Measurements from ENCODE around the gene IL15RA.
"Not testable (repeated sequence)": the region's sequence is repeated elsewhere in the genome, so short reads cannot be mapped to it uniquely, and the experiment has no call there.

The IL15RA gene

DNA sequence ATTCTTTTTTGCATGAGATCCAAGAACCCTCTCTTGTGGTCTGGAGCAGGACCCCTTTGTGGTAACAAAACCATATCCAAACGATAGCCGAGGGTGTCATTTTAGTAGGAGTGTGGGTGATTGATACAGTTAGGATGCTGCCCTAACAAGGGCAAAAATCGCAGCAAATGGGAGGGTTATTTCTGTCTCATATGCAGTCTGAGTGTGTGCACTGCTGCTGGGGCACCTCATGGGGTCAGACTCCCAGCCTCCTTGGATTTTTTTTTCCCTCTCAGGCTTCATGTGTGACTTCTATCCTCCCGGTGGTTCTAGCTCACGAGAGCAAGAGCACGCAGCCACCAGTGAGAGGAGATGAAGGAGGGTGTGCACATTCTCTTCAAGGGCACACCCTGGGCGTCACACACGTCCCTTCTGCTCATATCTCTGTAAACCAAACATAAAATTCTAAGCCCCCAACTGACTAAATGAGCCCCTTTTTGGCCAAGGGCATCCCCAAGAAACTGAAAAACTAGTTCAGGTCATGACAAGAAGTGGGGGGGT is 28.6 kb upstream of the IL15RA start:
- no peak for DNase-seq

DNA sequence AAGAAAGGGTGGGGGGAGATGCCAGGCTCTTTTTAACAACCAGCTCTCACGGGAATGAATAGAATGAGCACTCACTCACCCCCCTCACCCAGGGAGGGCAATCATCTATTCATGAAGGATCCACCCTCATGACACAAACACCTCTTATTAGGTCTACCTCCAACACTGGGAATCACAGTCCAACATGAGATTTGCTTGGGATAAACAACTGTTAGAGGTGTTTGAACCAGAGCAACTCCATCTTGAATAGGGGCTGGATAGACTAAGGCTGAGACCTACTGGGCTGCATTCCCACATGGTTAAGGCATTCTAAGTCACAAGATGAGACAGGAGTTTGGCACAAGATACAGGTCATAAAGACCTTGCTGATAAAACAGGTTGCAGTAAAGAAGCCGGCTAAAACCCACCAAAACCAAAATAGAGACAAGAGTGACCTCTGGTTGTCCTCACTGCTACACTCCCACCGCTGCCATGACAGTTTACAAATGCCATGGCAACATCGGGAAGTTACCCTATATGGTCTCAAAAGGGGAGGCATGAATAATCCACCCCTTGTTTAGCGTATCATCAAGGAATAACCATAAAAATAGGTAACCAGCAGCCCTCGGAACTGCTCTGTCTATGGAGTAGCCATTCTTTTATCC is 27.9 kb upstream of the IL15RA start:
- not testable (repeated sequence) for DNase-seq

DNA sequence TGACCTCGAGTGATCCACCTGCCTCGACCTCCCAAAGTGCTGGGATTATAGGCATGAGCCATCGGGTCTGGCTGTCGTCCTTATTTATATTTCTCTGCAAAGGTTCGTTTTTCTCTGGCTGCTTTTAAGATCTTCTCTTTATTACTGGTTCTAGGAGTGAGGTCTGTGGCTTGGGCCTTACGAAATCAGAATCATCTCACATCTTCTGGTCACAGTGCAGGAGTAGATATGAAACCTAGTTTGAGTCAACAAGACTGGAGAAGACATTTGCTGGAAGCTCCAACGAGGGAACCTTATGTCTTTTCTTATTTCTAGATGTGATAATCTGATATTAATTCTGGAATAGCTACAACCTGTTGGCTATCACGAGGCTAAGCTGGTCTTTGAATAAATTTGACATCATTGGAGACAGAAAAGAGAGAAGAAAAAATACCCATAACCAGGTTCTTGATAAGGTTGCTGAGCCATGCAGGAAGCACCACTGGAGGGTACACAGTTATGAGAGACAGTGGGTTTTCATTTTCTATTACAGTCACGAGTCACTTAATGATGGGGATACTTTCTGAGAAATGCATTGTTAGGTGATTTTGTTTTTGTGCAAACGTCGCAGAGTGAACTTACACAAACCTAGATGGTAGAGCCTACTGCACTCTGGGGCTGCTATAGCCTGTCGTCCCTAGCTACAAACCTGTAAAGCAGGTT is 25.6 kb upstream of the IL15RA start:
- no peak for DNase-seq

DNA sequence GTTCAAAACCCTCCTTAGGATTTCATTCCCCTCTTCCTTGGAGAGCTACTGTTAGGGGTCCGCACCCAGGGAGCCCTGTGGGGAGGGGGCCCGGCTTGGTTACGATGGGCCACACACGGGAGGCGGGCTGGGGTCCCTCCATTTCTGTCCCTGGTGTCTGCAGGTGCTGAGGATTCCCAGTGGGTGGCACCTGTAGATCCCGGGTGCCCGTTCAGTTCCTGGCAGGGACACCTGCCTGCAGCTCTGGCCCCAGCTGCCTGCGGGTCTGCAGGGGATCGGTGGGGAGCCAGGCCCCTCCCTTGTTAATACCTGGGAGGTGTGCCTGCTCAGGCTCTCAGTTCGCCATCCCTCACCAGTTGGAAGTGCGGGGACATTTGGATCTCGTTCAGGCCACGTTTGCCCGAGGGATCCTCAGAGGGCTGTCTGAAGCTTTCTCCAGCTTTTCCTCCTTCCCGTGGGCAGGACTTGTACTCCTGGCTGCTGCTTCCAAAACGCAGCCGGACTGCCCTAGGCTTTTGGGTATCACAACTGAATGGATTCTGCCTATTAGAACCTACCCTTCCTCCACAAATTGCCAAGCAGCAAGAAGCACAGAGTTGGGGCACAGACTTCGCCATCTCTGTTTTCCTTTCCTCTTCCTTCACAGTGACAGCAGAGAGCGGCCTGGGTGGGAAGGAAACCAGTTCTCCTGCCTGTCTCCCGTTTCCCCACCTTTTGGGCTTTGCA is 22.3 kb upstream of the IL15RA start:
- no peak for DNase-seq

DNA sequence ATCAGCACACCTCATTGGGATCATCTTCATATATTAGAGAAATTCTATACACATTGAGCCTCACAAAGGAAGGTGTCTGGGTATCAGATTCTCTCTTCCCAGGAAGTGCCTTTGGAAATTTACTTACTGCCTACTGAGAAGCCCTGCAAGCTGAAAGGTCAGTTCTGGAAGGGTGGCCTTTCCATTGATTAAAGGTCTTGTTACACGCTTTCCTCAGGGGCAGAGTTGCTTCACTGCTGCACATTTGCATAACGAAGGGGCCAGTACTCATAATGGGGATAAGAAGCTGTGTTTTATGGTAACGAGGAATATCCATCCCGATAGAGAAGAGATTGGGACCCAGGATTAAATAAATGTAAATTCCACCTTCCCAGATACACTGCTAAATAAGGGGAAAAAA is 19.4 kb upstream of the IL15RA start:
- DNase-seq = no peak

DNA sequence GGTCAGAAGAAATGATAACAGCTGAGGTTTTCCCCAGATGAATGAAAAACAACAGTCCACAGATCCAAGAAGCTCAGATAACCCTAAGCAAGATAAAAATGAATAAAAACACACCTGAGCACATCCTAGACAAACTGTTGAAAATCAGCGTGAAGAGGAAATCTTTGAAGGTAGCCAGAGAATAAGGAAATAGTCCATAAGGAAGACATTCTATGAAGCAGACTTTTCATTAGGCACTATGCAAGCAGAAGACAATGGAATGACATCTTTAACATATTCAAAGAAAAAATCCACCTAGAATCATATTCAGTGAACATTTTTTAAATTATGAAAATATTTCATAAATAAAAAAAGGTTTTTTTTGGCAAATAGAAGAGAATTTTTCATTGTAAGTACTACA is 15.1 kb upstream of the IL15RA start:
- no peak for DNase-seq

DNA sequence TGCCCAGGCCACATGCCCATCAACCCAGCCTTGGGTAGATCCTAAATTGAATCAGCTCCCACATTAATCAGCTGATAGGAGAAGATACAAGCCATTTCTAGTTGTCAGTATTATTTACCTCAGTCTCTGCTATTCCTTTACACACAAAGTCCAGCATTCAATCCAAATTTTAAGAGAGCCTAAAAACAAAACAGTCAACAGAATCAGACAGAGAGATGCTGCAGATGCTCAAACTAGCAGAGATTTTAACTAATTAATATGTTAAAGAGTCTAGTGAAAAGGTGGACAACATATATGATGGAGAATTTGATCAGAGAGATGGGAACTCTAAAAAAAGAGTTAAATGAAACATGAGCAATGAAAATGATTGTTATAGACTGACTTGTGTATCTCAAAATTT is 14.4 kb upstream of the IL15RA start:
- no peak for DNase-seq

DNA sequence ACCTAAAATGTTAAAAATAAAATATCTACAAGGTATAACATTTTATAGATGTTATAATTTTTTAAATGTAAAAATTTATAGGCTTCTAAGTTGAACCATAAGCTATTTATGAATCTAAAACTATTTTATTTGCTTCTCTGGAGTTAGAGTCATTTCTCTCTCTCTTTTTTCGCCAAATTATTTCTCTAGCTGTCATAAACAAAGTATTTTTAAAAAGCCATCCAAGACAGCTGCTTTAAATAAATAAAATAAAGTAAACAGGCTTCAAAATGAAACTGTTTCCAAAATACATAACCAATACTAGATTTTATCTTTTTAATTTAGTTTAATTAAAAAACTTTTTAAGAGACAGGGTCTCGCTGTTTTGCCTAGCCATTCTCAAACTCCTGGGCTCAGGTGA is 12.4 kb upstream of the IL15RA start:
- no peak for DNase-seq

DNA sequence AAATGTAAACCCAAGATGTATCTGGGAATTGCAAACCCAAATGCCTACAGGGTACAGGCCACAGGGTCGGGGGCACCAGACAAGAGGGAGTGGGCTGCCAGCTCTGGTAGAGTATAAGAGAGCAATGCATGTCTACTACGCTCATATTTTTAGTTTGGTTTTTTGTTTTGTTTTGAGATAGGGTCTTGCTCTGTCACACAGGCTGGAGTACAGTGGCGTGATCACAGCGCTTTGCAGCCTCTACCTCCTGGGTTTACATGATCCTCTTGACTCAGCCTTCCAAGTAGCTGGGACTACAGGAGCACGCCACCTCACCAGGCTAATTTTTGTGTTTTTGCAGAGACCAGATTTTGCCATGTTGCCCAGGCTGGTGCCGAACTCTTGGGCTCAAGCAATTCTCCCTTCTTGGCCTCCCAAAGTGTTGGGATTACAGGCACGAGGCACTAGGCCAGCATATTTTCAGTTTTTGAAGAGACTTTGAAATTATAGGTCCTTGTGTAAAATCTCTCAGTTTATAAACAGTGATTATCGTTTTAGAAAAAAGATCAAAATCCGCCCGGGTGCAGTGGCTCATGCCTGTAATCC is 11.1 kb upstream of the IL15RA start:
- no peak for DNase-seq

DNA sequence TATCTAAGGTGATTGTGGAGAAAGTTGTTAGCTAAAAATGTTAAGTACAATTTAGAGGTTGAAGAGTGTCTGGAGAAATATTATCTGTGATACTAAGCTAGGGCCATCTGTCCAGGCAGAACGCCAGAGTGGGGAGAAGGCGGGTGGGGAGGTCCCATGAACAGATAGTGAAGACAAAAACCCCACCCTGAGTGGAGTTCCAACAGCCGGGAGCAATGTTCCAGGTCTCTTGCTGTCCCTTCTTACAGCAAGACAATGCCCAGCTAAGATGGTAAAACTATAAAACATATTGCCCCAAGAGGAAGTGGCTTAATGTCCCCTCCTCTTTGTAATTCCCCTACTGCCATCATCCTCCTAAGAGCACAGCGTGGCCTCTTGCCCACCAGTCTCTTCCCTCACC is 10.4 kb upstream of the IL15RA start:
- DNase-seq = no peak

DNA sequence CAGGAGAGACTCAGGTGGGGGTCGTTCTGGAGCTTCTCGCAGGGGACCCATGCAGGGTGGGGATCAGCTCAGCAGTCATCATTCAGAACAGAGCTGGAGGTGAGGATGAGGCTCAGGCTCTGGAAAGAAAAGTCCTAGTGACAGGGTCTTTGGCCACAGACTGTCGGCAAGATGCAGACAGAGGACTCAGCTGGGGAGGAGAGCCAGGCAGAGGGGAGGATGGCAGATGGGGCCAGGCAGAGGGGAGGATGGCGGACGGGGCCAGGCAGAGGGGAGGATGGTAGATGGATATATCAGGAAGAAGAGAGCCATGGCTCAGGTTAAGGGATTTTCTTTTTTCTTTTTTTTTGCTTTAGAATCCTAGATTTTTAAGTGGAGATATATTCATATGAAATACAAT is 7.7 kb upstream of the IL15RA start:
- no peak for DNase-seq

DNA sequence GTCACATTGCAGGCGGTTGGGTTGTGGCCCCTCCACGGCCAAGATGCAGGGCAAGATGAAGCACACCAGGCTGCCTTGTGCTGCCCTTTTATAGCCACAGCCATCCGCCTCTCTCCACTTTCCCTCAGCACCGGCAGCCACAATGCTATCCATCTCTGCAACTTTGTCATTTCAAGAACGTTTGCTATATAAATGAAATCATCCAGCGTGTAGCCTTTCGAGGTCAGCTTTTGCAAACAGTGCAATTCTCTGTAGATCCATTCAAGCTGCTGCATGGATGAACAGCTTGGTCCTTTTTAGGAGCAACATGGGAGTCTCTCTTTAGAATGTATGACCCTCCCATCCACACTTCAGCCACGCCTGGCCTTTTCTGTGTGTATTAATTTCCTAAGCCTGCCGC is 6.4 kb upstream of the IL15RA start:
- DNase-seq = no peak

DNA sequence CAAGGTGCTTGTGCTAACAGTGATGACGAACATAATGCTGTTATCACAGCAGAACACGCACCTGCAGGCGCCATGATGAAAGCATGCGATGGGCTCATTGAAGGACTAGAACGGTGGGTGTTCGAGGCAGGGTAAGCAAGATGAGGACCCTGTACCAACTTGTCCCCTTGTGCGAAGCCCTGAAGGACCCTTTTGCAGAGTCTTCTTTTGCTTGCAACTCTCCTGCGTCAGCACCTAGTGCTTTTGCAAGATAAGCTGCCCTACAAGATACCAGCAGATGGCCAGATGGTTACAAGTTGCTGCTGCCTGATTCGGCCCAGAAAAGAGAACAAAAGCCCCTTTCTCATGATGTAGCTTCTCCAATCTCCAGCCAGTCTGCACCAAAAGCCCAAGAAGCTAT is 4.2 kb upstream of the IL15RA start:
- DNase-seq = no peak

DNA sequence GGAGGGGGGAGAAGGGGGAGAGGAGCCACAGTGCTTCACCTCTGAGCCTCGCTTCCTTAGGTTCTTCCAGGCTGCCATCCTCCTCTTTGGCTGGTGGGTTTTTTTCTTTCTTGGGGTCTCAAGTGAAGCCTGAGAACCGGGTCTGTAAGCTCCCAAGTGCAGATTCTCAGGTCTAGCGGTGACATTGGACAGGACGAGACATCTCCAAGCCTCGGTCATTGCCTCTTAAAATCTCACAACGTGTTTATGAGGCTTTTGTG is 817 bp upstream of the IL15RA start:
- no peak for DNase-seq

DNA sequence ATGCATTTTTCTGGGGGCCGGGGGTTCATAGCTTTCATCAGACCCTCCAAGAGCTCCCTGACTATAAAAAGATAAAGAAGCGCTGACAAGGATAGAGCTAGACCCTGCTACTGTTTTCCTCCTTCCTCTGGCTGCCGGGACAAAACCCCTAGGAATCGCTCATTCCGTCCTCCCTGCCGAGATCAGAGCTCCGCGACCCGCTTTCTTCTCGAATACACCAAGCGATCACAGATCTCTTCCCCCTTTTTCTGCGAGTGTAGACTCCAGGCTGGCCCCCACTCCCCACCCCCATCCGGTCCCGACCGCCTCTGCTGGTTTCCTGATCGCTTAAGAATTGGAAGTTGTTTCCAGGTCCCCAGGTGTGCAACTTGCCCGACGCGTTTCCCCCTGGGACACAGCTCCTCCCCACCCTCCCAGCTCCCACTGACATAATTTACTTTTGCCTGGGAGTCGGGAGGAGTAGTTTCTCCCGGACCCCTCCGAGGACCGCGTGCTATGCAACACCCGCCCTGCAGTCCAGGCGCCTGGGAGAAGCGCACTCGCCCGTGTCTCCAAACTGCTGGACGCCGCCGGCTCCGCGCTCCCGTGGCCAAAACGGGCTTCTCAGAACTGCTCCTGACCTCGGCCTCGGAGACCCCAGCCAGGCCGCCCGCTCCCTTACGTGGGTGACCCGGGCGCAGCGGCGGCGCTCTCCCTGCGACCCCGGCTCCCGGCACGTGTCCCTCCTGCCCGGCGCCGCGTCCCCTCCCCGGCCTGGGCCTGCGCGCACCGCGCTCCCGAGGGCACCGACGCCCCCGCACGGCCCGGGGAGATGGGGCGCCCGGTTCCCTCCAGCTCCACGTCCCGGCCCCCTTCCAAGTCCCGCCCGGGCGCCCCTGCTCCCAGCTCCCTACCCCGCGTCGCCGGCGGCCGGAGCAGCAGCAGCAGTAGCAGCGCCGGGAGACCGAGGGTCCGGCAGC is 552 bp downstream of the IL15RA start:
- peak; percentile 42 for DNase-seq

DNA sequence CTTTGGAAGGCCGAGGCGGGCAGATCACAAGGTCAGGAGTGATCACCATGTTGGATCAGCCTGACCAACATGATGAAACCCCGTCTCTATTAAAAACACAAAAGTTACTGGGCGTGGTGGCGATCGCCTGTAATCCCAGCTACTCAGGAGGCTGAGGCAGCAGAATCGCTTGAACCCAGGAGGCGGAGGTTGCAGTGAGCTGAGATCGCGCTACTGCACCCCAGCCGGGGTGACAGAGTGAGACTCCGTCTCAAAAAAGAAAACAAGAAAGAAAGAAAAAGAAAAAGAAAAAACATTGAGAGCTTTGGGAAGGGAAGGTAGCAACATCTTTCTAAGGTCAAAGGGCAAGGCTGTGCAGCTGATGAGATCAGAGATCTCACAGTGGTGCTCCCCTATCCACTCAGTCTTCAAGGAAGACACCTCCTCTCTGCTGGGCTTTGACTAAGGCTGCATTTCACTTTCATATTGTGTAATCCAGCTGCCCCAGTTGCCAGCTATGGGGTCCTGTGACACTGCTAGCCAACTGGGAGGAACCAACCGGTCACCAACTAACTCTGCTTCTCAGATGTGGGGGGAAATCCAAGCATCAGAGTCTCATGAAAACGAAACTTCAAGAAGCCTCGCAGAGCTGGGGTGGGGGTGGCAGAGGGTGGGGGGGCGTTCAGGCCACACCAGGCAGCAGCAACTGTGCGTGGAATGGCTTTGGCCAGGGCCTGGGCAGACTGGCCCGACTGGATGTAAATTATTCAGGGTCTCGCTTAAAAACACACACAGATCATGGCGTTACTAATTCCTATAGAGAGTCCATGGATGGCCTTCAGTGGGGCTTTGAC is 1.5 kb downstream of the IL15RA start:
- DNase-seq = peak; percentile 59

DNA sequence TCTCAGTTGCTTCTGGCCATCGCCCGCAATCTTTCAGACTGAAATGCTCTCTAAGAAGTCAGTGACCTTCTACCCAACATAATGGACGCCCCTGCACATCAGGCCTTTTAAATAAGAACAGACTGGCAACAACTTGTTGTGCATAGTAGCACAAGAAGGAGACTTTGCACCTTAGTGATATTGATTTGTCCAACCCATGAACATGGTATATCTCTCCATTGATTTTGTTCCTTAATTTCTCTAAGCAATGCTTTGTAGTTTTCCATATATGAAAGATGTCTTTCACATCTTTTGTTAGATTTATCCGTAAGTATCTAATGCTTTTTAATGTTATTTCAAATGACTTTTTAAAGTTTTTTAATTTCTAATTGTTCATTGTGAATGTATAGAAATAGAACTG is 4.3 kb downstream of the IL15RA start:
- DNase-seq = no peak

DNA sequence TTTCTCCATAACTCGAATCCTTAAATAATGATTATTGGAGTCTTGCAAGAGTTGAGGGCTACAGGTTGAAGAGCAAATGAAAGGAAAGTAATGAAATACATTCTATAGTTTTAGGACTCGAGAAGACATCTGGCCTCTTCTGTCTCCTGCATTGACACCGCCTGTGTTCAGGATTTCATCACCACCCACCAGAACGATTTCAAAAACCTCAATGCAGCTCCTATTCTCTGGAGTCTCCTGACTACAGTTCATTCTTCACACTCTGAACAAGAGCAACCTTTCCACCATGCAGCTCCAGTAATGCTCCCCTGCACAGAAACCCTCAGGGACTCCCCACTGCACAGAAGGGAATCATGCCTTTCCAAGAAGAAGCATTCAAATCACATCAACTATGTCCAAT is 5.5 kb downstream of the IL15RA start:
- peak; percentile 26 for DNase-seq

DNA sequence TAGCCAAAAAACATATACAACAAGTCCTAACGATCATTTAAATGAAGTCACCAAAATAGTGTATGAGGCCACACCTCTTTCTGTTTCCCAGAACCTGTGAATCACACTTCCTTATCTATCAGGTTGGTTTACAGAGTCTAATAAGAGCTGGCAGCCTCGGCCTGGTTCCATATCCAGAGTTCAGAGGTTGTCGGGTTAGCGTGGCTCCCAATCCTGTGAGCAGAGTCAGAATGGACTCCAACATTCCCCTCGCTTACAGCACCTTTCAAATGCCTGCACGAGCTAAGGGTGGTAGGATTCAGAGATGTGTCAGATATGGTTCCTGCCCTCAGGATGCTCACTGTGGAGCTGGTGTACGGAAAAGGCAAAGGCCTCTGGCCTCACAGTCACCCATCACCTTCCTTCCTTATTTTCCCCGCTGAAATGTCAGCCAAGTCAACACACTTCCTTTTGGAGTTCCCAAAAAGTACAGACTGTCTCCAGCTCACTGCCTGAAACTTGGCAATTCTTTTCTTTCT is 6.0 kb downstream of the IL15RA start:
- DNase-seq = peak; percentile 26

DNA sequence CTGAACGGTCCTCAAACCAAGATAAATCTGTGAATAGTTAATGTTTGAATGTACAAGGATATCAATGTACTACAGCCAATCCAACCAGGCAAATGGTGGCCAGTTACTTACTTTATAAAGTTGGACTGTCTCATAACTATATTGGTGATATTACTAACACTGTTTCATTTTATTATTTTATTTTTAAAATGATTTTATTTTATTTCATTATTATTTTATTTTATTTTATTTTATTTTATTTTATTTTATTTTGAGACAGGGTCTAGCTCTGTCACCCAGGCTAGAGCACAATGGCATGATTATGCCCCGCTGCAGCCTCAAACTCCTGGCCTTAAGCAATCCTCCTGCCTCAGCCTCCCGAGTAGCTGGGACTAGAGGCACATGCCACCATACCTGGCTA is 6.8 kb downstream of the IL15RA start:
- no peak for DNase-seq

DNA sequence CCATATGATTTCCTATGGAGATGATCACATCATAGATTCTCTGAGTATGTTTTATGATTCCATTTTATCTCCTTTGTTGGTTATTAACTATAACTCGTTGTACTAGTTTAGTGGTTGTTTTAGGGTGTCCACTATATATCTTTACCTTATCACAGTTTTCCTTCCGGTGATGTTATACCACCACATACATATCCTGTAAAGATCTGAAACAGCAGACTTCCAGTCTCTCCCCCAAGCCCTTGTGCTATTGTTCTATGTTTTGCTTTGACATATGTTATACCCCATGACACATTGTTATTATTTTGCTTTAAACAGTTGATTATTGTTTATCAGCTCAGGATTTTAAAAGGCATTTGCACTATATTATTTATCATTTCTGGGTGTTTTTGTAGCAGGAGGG is 7.3 kb downstream of the IL15RA start:
- no peak for DNase-seq

Measured in GF-D8 (cell line).